Psoas muscle (tissue), 8 donors: ENCODE data around the gene COL10A1. TPM values are rescaled to one million over a fixed set of nuclear protein-coding genes. Genes with fewer than 3 reads are reported as not detected.

Source experiments
- ATAC-seq, 4 donors: fragments of 200-7000 bp; cut with Tn5 transposase; one replicate each; pipeline ENCODE4 v1.9.1; 2020; ENCODE audit warnings: moderate library complexity in 3 of 4, mild to moderate bottlenecking in 2 of 4
- DNase-seq, 2 donors: peaks; one replicate each; pipeline ENCODE4 v3.0.0-alpha.2; 2020
- H3K27ac ChIP-seq: fragments of 200-600 bp; one replicate; pipeline ENCODE4 v1.8.0; 2022
- H3K27me3 ChIP-seq, 3 donors: fragments of 200-600 bp in 1 of 3; one replicate each; pipeline versions ENCODE4 v1.6.1 to v1.8.0; 2013 to 2022; ENCODE audit warnings: low read length in 2 of 3, mild to moderate bottlenecking in 2 of 3, moderate library complexity in 1 of 3; ENCODE audit not compliant: insufficient read depth in 3 of 3
- H3K36me3 ChIP-seq, 2 donors: fragments of 200-600 bp in 1 of 2; one replicate each; pipeline versions ENCODE4 v1.6.1 to v1.8.0; 2013 to 2022; ENCODE audit warnings: low read depth in 1 of 2, mild to moderate bottlenecking in 1 of 2, moderate library complexity in 1 of 2; ENCODE audit not compliant: insufficient read depth in 1 of 2
- H3K4me1 ChIP-seq: fragments of 200-600 bp; one replicate; pipeline ENCODE4 v1.8.0; 2022
- H3K4me3 ChIP-seq: fragments of 200-600 bp; one replicate; pipeline ENCODE4 v1.8.0; 2022; ENCODE audit warnings: mild to moderate bottlenecking
- H3K9me3 ChIP-seq: fragments of 200-600 bp; one replicate; pipeline ENCODE4 v1.8.0; 2022
- WGBS, 3 donors: extraction: QIAGEN DNeasy Blood & Tissue Kit; methylation state at CpG; one replicate each; pipeline versions ENCODE4 v1.1.6 to v1.1.7; 2013; 5-methylcytosine and 5-hydroxymethylcytosine counted together
- intact Hi-C, 2 donors: fragments of 100-400 bp; cut with DNase I; formaldehyde crosslinking; loops; one replicate each; pipeline versions ENCODE4 v1.11.0 to v1.14.2; 2022
- polyA plus RNA-seq, 3 donors: library from polyadenylated mRNA; stranded (reverse); fragments of 200-250 nt; gene quantifications; one replicate each; pipeline ENCODE4 v1.2.3, GENCODE V29; 2013
- total RNA-seq, 4 donors: library from RNA; stranded (reverse); fragmentation: NEBNext Ultra II Directional in 2 of 4; extraction: Animal tissue kit (Norgen Biotek cat#: 25700) in 2 of 4; gene quantifications; one replicate each; pipeline versions ENCODE4 v1.2.1 to v1.2.4, GENCODE V29; 2021 to 2023
- TF ChIP-seq, protein P1 (sequence below): fragments of 200-600 bp; IDR thresholded peaks from one replicate; pipeline ENCODE4 v1.8.0; 2022; ENCODE audit warnings: antibody characterized with exemption
- donor health status: healthy with polysubstance abuse.
- donor health status: DM: no; HTN: no; CAD: no; lungs with moderate emphysema.
- donor health status: Bipolar disorder and iron deficiency.
- donor health status: healthy.
- donor health status: DM: yes; HTN: yes; CAD: no.
- donor health status: DM: no; HTN: no; CAD: no.
- donor health status: DM: no; HTN: no; CAD: no.
- donor health status: DM: yes; HTN: yes; CAD: no.

The COL10A1 gene
- total and polyA plus RNA-seq, 7 donors, result 0.08 to 0.41 TPM; not detected in 5

DNA sequence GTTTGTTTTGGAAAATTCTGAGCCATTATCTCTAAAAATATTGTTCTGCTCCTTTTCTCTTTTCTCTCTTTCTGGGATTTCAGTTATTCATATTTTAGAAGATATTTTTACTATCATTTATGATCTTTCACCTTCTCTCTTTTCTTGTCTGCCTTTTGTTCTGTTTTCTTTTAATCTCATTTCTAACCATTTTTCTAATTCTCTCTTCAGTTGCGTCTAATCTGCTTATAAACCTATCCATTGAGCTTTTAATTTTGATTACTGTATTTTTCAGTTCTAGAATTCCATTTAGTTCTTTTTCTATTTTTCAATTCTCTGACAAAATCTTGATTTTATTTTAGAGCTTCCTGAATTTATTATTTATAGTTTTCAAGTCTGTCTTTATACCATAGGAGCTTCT lies 42.2 kb upstream of the COL10A1 start:
- Histone ChIP-seq H3K4me3 (no peak overlapping the region), H3K36me3 (no peaks in the 10 kb centered on the region), H3K27me3 (no peaks in the 10 kb centered on the region), H3K27ac (no peak overlapping the region), H3K9me3 (no peaks in the 10 kb centered on the region), H3K4me1 (no peaks in the 10 kb centered on the region)
- DNase-seq (no peak), ATAC-seq (no peak)
- intact Hi-C loops, result no loop called here
- WGBS, 3 donors, result 93 to 99% (median 97%) methylated on average over 1 of the region's 1 CpG
- TF ChIP-seq, protein P1, sequence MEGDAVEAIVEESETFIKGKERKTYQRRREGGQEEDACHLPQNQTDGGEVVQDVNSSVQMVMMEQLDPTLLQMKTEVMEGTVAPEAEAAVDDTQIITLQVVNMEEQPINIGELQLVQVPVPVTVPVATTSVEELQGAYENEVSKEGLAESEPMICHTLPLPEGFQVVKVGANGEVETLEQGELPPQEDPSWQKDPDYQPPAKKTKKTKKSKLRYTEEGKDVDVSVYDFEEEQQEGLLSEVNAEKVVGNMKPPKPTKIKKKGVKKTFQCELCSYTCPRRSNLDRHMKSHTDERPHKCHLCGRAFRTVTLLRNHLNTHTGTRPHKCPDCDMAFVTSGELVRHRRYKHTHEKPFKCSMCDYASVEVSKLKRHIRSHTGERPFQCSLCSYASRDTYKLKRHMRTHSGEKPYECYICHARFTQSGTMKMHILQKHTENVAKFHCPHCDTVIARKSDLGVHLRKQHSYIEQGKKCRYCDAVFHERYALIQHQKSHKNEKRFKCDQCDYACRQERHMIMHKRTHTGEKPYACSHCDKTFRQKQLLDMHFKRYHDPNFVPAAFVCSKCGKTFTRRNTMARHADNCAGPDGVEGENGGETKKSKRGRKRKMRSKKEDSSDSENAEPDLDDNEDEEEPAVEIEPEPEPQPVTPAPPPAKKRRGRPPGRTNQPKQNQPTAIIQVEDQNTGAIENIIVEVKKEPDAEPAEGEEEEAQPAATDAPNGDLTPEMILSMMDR, result no peak

- DNase-seq (no peak), ATAC-seq (no peak)
- no peaks in the 10 kb centered on the region for H3K27me3 ChIP-seq
- H3K36me3 ChIP-seq, result no peaks in the 10 kb centered on the region
- no peak overlapping the region for H3K4me3 ChIP-seq
- WGBS, 3 donors, result 88 to 91% (median 90%) methylated on average over 1 of the region's 1 CpG
- no peaks in the 10 kb centered on the region for H3K4me1 ChIP-seq
- TF ChIP-seq, protein P1, result no peak
- no peaks in the 10 kb centered on the region for H3K9me3 ChIP-seq
- no peak overlapping the region for H3K27ac ChIP-seq
- intact Hi-C loops, result no loop called here
Measured at GRCh38 chr6:116166369-116166768, 40.4 kb upstream of the COL10A1 start.

DNA sequence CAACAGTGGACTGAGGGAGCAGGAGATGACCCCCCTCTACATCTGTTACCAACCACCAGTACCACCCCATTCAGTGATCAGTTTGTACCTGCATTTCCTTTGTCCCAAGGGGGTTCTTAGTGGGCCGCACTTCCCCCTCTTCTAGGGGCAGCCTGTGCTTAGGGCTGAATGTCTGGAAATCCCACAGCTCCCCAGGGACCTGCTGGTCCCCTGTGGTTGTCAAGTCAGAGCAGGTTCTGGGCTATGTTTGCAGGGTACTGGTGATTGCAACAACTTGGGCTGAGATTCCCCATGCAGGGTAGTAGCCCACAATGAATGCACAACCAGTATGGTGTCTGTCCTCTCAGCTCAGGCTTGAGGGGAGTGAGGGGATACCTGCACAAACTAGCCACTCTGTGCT lies 39.7 kb upstream of the COL10A1 start:
- 94 to 100% (median 94%) methylated on average over 1 of the region's 1 CpG for WGBS, 3 donors
- intact Hi-C loops, result no loop called here
- no peak overlapping the region for H3K27ac ChIP-seq
- DNase-seq (no peak), ATAC-seq (no peak)
- H3K27me3 ChIP-seq, result no peaks in the 10 kb centered on the region
- no peaks in the 10 kb centered on the region for H3K4me1 ChIP-seq
- H3K4me3 ChIP-seq, result no peak overlapping the region
- H3K36me3 ChIP-seq, result no peaks in the 10 kb centered on the region
- no peaks in the 10 kb centered on the region for H3K9me3 ChIP-seq
- TF ChIP-seq, protein P1, result no peak

DNA sequence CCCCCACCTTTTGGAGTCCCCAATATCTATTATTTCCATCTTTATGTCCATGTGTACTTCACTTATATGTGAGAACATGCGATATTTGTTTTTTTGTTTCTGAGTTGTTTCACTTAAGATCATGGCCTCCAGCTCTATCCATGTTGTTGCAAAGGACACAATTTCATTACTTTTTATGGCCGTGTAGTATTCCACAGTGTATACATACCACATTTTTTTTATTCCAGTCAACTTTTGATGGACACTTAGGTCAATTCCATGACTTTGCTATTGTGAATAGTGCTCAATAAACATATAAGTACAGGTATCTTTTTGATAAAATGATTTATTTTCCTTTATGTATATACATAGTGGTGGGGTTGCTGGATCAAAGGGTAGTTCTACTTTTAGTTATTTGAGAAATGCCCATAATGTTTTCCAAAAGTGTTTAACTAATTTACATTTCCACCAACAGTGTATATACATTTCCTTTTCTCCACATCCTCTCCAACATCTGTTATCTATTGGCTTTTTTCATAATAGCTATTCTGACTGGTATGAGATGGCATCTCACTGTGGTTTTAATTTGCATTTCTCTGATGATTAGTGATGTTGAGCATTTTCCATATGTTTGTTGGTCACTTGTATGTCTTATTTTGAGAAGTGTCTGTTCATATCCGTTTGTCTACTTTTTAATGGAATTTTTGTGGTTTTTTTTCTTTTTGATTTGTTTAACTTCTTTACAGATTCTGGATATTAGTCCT lies 34.0 kb upstream of the COL10A1 start:
- H3K4me1 ChIP-seq, result peaks cover 3% of the 10 kb centered on the region
- intact Hi-C loops, result no loop called here
- WGBS, 3 donors, result 91 to 96% (median 95%) methylated on average over 3 of the region's 3 CpGs

More for the DNA sequence above, 34.0 kb upstream of the COL10A1 start:
- no peaks in the 10 kb centered on the region for H3K27me3 ChIP-seq
- DNase-seq (no peak), ATAC-seq (no peak)
- no peak overlapping the region for H3K27ac ChIP-seq
- no peak overlapping the region for H3K4me3 ChIP-seq
- TF ChIP-seq, protein P1, result no peak
- no peaks in the 10 kb centered on the region for H3K9me3 ChIP-seq
- H3K36me3 ChIP-seq, result no peaks in the 10 kb centered on the region
